BLaER1 treated with 17β-estradiol and CSF1 and Interleukin-3, amounts not matched to agents 10 nM and 100 nM (cell line): ENCODE measurements around the gene LYPD6.
A peak's percentile ranks its signal among the peaks of the same experiment; 100 is the strongest.

Experiments used
- H3K27ac ChIP-seq, 11 experiments: shearing (Covaris generic); formaldehyde crosslinking; 2 replicates each; pipeline ENCODE4 v1.8.1; 2022
- H3K27me3 ChIP-seq, 11 experiments: shearing (Covaris generic); formaldehyde crosslinking; 2 replicates each; pipeline ENCODE4 v1.8.1; 2022
- H3K36me3 ChIP-seq, 11 experiments: shearing (Covaris generic); formaldehyde crosslinking; 2 replicates each; pipeline ENCODE4 v1.8.1; 2022
- H3K4me1 ChIP-seq, 10 experiments: shearing (Covaris generic); formaldehyde crosslinking; 2 replicates each; pipeline ENCODE4 v1.8.1; 2022
- H3K4me2 ChIP-seq, 11 experiments: shearing (Covaris generic); formaldehyde crosslinking; 2 replicates each; pipeline ENCODE4 v1.8.1; 2022
- H3K4me3 ChIP-seq, 10 experiments: shearing (Covaris generic); formaldehyde crosslinking; 2 replicates each; pipeline ENCODE4 v1.8.1; 2022
- H3K9ac ChIP-seq, 11 experiments: shearing (Covaris generic); formaldehyde crosslinking; 2 replicates each; pipeline ENCODE4 v1.8.1; 2022
- H3K9me3 ChIP-seq, 11 experiments: shearing (Covaris generic); formaldehyde crosslinking; replicated peaks in 1 of 11; 2 replicates each; pipeline ENCODE4 v1.8.1; 2022
- H4K20me1 ChIP-seq, 11 experiments: shearing (Covaris generic); formaldehyde crosslinking; 2 replicates each; pipeline ENCODE4 v1.8.1; 2022
- Cebpa-rat ChIP-seq, 11 experiments: shearing (Covaris generic); IDR thresholded peaks; 2 replicates each; pipeline ENCODE4 v1.8.1; 2022

The LYPD6 gene

GRCh38 chr2:149339324-149339723 lies 8.9 kb downstream of the LYPD6 start:
- Histone ChIP-seq H3K4me3 (no peak overlapping the region), H3K9ac (no peak overlapping the region), H3K27me3 (no peaks in the 10 kb centered on the region), H3K4me1 (no peaks in the 10 kb centered on the region), H3K4me2 (no peak overlapping the region), H3K27ac (no peak overlapping the region), H3K36me3 (no peaks in the 10 kb centered on the region), H3K9me3 (0 out of 22 replicates have a peak, but pooled peaks cover 0 to 7% (median 0%) of the 10 kb centered on the region in 11 experiments), H4K20me1 (no peaks in the 10 kb centered on the region)
- no peak for TF ChIP-seq Cebpa-rat (IDR thresholded peaks at IDR 0.05)

- Histone ChIP-seq H3K4me3 (no peak overlapping the region), H3K36me3 (no peaks in the 10 kb centered on the region), H3K4me1 (no peaks in the 10 kb centered on the region), H3K4me2 (no peak overlapping the region), H3K27ac (no peak overlapping the region), H3K27me3 (no peaks in the 10 kb centered on the region), H3K9me3 (no peaks in the 10 kb centered on the region), H3K9ac (no peak overlapping the region), H4K20me1 (no peaks in the 10 kb centered on the region)
- TF ChIP-seq Cebpa-rat (IDR thresholded peaks at IDR 0.05) = no peak
These were observed 12.1 kb downstream of the LYPD6 start for GRCh38 chr2:149342509-149342908.

GRCh38 chr2:149344105-149344504 lies 13.7 kb downstream of the LYPD6 start:
- H4K20me1 ChIP-seq = no peaks in the 10 kb centered on the region
- H3K27ac ChIP-seq = no peak overlapping the region
- H3K4me3 ChIP-seq = no peak overlapping the region
- no peaks in the 10 kb centered on the region for H3K4me1 ChIP-seq
- H3K9me3 ChIP-seq = no peaks in the 10 kb centered on the region
- H3K4me2 ChIP-seq = no peak overlapping the region
- no peak overlapping the region for H3K9ac ChIP-seq
- no peak for TF ChIP-seq Cebpa-rat (IDR thresholded peaks at IDR 0.05)
- no peaks in the 10 kb centered on the region for H3K36me3 ChIP-seq
- H3K27me3 ChIP-seq = no peaks in the 10 kb centered on the region

GRCh38 chr2:149346272-149346671 lies 15.9 kb downstream of the LYPD6 start:
- H3K9me3 ChIP-seq = no peaks in the 10 kb centered on the region
- H3K27ac ChIP-seq = no peak overlapping the region
- no peak overlapping the region for H3K4me3 ChIP-seq
- no peaks in the 10 kb centered on the region for H3K36me3 ChIP-seq
- no peak overlapping the region for H3K4me2 ChIP-seq
- no peaks in the 10 kb centered on the region for H3K4me1 ChIP-seq
- no peak overlapping the region for H3K9ac ChIP-seq
- H4K20me1 ChIP-seq = no peaks in the 10 kb centered on the region
- TF ChIP-seq Cebpa-rat (IDR thresholded peaks at IDR 0.05) = no peak
- H3K27me3 ChIP-seq = no peaks in the 10 kb centered on the region

GRCh38 chr2:149348291-149348690 lies 17.9 kb downstream of the LYPD6 start:
- H3K36me3 ChIP-seq = no peaks in the 10 kb centered on the region
- H3K27ac ChIP-seq = no peak overlapping the region
- H3K4me3 ChIP-seq = no peak overlapping the region
- no peaks in the 10 kb centered on the region for H4K20me1 ChIP-seq
- no peak overlapping the region for H3K4me2 ChIP-seq
- no peaks in the 10 kb centered on the region for H3K9me3 ChIP-seq
- no peak overlapping the region for H3K9ac ChIP-seq
- no peak for TF ChIP-seq Cebpa-rat (IDR thresholded peaks at IDR 0.05)
- no peaks in the 10 kb centered on the region for H3K27me3 ChIP-seq
- H3K4me1 ChIP-seq = no peaks in the 10 kb centered on the region

- no peak for TF ChIP-seq Cebpa-rat (IDR thresholded peaks at IDR 0.05)
- Histone ChIP-seq H3K27me3 (no peaks in the 10 kb centered on the region), H3K4me2 (no peak overlapping the region), H3K9ac (no peak overlapping the region), H3K4me1 (no peaks in the 10 kb centered on the region), H3K9me3 (no peaks in the 10 kb centered on the region), H3K4me3 (no peak overlapping the region), H4K20me1 (no peaks in the 10 kb centered on the region), H3K27ac (no peak overlapping the region), H3K36me3 (no peaks in the 10 kb centered on the region)
These were observed 23.0 kb downstream of the LYPD6 start for GRCh38 chr2:149353421-149353820.

GRCh38 chr2:149355716-149356422 lies 25.5 kb downstream of the LYPD6 start:
- Histone ChIP-seq H3K9me3 (no peaks in the 10 kb centered on the region), H3K27ac (no peak overlapping the region)

GRCh38 chr2:149357058-149357457 lies 26.7 kb downstream of the LYPD6 start:
- H3K4me3 ChIP-seq = no peak overlapping the region
- H3K4me1 ChIP-seq = peaks cover 0 to 8% (median 0%) of the 10 kb centered on the region in 10 experiments; a peak in 1 of 20 replicates
- no peaks in the 10 kb centered on the region for H4K20me1 ChIP-seq
- no peak for TF ChIP-seq Cebpa-rat (IDR thresholded peaks at IDR 0.05)
- H3K9ac ChIP-seq = no peak overlapping the region
- no peaks in the 10 kb centered on the region for H3K9me3 ChIP-seq
- H3K36me3 ChIP-seq = no peaks in the 10 kb centered on the region
- no peak overlapping the region for H3K4me2 ChIP-seq
- H3K27ac ChIP-seq = no peak overlapping the region
- H3K27me3 ChIP-seq = no peaks in the 10 kb centered on the region

More at GRCh38 chr2:149355716-149356422, 25.5 kb downstream of the LYPD6 start:
- no peak overlapping the region for H3K9ac ChIP-seq
- H3K27me3 ChIP-seq = no peaks in the 10 kb centered on the region
- H3K36me3 ChIP-seq = no peaks in the 10 kb centered on the region
- no peak for TF ChIP-seq Cebpa-rat (IDR thresholded peaks at IDR 0.05)
- H3K4me1 ChIP-seq = peaks cover 0 to 8% (median 0%) of the 10 kb centered on the region in 10 experiments; a peak in 1 of 20 replicates
- no peaks in the 10 kb centered on the region for H4K20me1 ChIP-seq
- H3K4me3 ChIP-seq = no peak overlapping the region
- H3K4me2 ChIP-seq = no peak overlapping the region

- no peak overlapping the region for H3K9ac ChIP-seq
- no peaks in the 10 kb centered on the region for H3K27me3 ChIP-seq
- H3K9me3 ChIP-seq = no peaks in the 10 kb centered on the region
- H3K4me3 ChIP-seq = no peak overlapping the region
- no peaks in the 10 kb centered on the region for H3K36me3 ChIP-seq
- TF ChIP-seq Cebpa-rat (IDR thresholded peaks at IDR 0.05) = no peak
- H4K20me1 ChIP-seq = no peaks in the 10 kb centered on the region
- H3K4me2 ChIP-seq = peak overlapping the region in 2 of 11 experiments; percentile 22 to 61; a peak in 3 of 22 replicates
- H3K27ac ChIP-seq = no peak overlapping the region
- peaks cover 0 to 8% (median 0%) of the 10 kb centered on the region in 10 experiments; a peak in 1 of 20 replicates for H3K4me1 ChIP-seq
These were observed 29.7 kb downstream of the LYPD6 start for GRCh38 chr2:149360106-149360505.

GRCh38 chr2:149363958-149364357 lies 33.6 kb downstream of the LYPD6 start:
- Histone ChIP-seq H3K27ac (no peak overlapping the region), H3K4me2 (no peak overlapping the region), H3K9ac (no peak overlapping the region), H3K4me1 (peaks cover 0 to 8% (median 0%) of the 10 kb centered on the region in 10 experiments; a peak in 2 of 20 replicates), H3K27me3 (no peaks in the 10 kb centered on the region), H3K4me3 (no peak overlapping the region), H3K36me3 (no peaks in the 10 kb centered on the region), H3K9me3 (0 out of 22 replicates have a peak, but pooled peaks cover 0 to 6% (median 0%) of the 10 kb centered on the region in 11 experiments), H4K20me1 (no peaks in the 10 kb centered on the region)
- TF ChIP-seq Cebpa-rat (IDR thresholded peaks at IDR 0.05) = no peak
